ENCODE data around the gene FIZ1. TPM values are rescaled to one million over a fixed set of nuclear protein-coding genes. Genes with fewer than 3 reads are reported as not detected.

The FIZ1 gene
- polyA plus RNA-seq, 1 donor from 2014 or later = 7.4 TPM

GRCh38 chr19:55599842-55600661, 735 bp upstream of the FIZ1 start, which contains the start of gene ZNF524:
Gene ZNF524 (plus strand): TSS chr19:55600288. CDS start chr19:55602113, 1,825 bp downstream.
- Histone ChIP-seq H3K4me3 (ENCODE audit: low read length) (peak within 1 kb of the TSS; percentile 75), H3K9me2 (ENCODE audit: insufficient read depth, low read length) (no peaks in the 10 kb centered on the region), H2AFZ (ENCODE audit: low read depth, low read length) (peak within 1 kb of the TSS; percentile 73), H4K20me1 (ENCODE audit: insufficient read depth) (no peaks in the 10 kb centered on the region), H3K27me3 (ENCODE audit: insufficient read depth, low read depth, low read length) (no peaks in the 10 kb centered on the region), H3K79me2 (replicated peaks; ENCODE audit: insufficient read depth, low read length) (peaks cover 5% of the 10 kb centered on the region), H3K4me2 (ENCODE audit: low read length) (peak within 1 kb of the TSS; percentile 80), H3K36me3 (ENCODE audit: insufficient read depth, low read length) (no peaks in the 10 kb centered on the region), H3F3A (ENCODE audit: insufficient read depth, low read length, poor library complexity, severe bottlenecking) (no peaks in the 10 kb centered on the region), H3K9me3 (ENCODE audit: low read length) (no peaks in the 10 kb centered on the region), H3K9ac (ENCODE audit: low read length) (peak within 1 kb of the TSS; percentile 91), H3K27ac (ENCODE audit: low read length) (peak within 1 kb of the TSS; percentile 99)
- TF ChIP-seq EZH2 (IDR thresholded peaks at IDR 0.05; ENCODE audit: borderline replicate concordance, insufficient read depth, low read length, poor library complexity, severe bottlenecking) = no peak
- no peak for TF ChIP-seq RAD21 (conservative IDR thresholded peaks at IDR 0.05)
- peak; percentile 1 for TF ChIP-seq MXI1 (conservative IDR thresholded peaks at IDR 0.05; ENCODE audit: poor library complexity, severe bottlenecking)
- TF ChIP-seq TAF1 (IDR thresholded peaks at IDR 0.05; ENCODE audit: low read depth) = peak; percentile 87
- peak; percentile 60 for TF ChIP-seq REST (IDR thresholded peaks at IDR 0.05; ENCODE audit: borderline replicate concordance)
- TF ChIP-seq CTCF (IDR thresholded peaks at IDR 0.05; ENCODE audit: poor library complexity, severe bottlenecking) = peak; percentile 35
- no peak for TF ChIP-seq SMC3 (conservative IDR thresholded peaks at IDR 0.05; ENCODE audit: poor library complexity)
- peak; percentile 41 for TF ChIP-seq EP300 (conservative IDR thresholded peaks at IDR 0.05; ENCODE audit: poor library complexity, severe bottlenecking)
- TF ChIP-seq POLR2AphosphoS5 (IDR thresholded peaks at IDR 0.05) = peak; percentile 61

- TF ChIP-seq TAF1 (IDR thresholded peaks at IDR 0.05; ENCODE audit: low read depth) (no peak), CTCF (IDR thresholded peaks at IDR 0.05; ENCODE audit: poor library complexity, severe bottlenecking) (no peak), SMC3 (conservative IDR thresholded peaks at IDR 0.05; ENCODE audit: poor library complexity) (peak; percentile 47), MXI1 (conservative IDR thresholded peaks at IDR 0.05; ENCODE audit: poor library complexity, severe bottlenecking) (peak; percentile 64), POLR2AphosphoS5 (IDR thresholded peaks at IDR 0.05) (no peak), EP300 (conservative IDR thresholded peaks at IDR 0.05; ENCODE audit: poor library complexity, severe bottlenecking) (peak; percentile 86)
- Histone ChIP-seq H3F3A (ENCODE audit: insufficient read depth, low read length, poor library complexity, severe bottlenecking) (no peaks in the 10 kb centered on the region), H2AFZ (ENCODE audit: low read depth, low read length) (peak overlapping the region; percentile 47), H3K9ac (ENCODE audit: low read length) (peak overlapping the region; percentile 91), H3K27ac (ENCODE audit: low read length) (peak overlapping the region; percentile 99), H3K9me2 (ENCODE audit: insufficient read depth, low read length) (no peaks in the 10 kb centered on the region), H3K36me3 (ENCODE audit: insufficient read depth, low read length) (no peaks in the 10 kb centered on the region), H3K79me2 (replicated peaks; ENCODE audit: insufficient read depth, low read length) (peaks cover 5% of the 10 kb centered on the region), H3K4me2 (ENCODE audit: low read length) (no peak overlapping the region), H3K27me3 (ENCODE audit: insufficient read depth, low read depth, low read length) (no peaks in the 10 kb centered on the region), H3K4me3 (ENCODE audit: low read length) (peak overlapping the region; percentile 75), H4K20me1 (ENCODE audit: insufficient read depth) (no peaks in the 10 kb centered on the region), H3K9me3 (ENCODE audit: low read length) (no peaks in the 10 kb centered on the region)
Observed at GRCh38 chr19:55598719-55599467, 424 bp downstream of the FIZ1 start.
